K562 (cell line): ENCODE measurements around the gene ARHGAP26. TPM values are rescaled to one million over a fixed set of nuclear protein-coding genes. Genes with fewer than 3 reads are reported as not detected.
A peak's percentile ranks its signal among the peaks of the same experiment; 100 is the strongest.

Experiments used
- ATAC-seq: fragments of 200-7000 bp; cut with Tn5 transposase; 3 replicates; pipeline ENCODE4 v1.9.1; 2020; ENCODE audit warnings: moderate library complexity
- BruUV-seq: library from RNA; stranded (reverse); fragments of 400-500 nt; replicated peaks from 2 replicates; lab custom pipeline; 2021; lab: Mats Ljungman, UMichigan
- CTCF ChIA-PET: fragments of 300-600 bp; formaldehyde crosslinking; extraction: SDS; loops from one replicate; lab custom pipeline; 2021; ENCODE audit warnings: low intra/inter-chr PET ratio; lab: Yijun Ruan, JAX
- POLR2A ChIA-PET: fragments of 300-600, 350-650 bp; sonication (Branson Sonifier 250); formaldehyde crosslinking; extraction: SDS; loops from one replicate; lab custom pipeline; 2021; ENCODE audit warnings: antibody characterized with exemption, inconsistent platforms; lab: Yijun Ruan, JAX
- DNase-seq, 4 experiments: peaks; one replicate each; pipeline versions ENCODE4 v3.0.0 to v3.0.0-alpha.2; 2011 to 2018; ENCODE audit warnings: low spot score in 3 of 4, mixed read lengths in 3 of 4; ENCODE audit errors: extremely low read depth in 1 of 4
- FAIRE-seq: peaks from 2 replicates; lab custom pipeline; 2011; peaks lifted over from hg19 to GRCh38; lab: Jason Lieb, UNC
- H2AFZ ChIP-seq: 2 replicates; pipeline ENCODE4 v1.6.0; 2011; ENCODE audit warnings: low read depth, low read length, control low read depth, inconsistent platforms
- H3K27ac ChIP-seq: fragments of 200-600 bp; 3 replicates; pipeline ENCODE4 v1.8.0; 2011; ENCODE audit warnings: low read depth, mild to moderate bottlenecking, control low read depth, inconsistent platforms, low read length, moderate library complexity, mixed read lengths; ENCODE audit errors: extremely low read depth
- H3K27me3 ChIP-seq, 2 experiments: fragments of 300-600 bp in 1 of 2; 2 replicates in 1 of 2; 3 replicates in 1 of 2; pipeline versions ENCODE4 v1.6.0 to v1.8.0; 2011; ENCODE audit warnings: inconsistent platforms in 2 of 2, low read length in 2 of 2, mild to moderate bottlenecking in 1 of 2, mixed read lengths in 1 of 2, moderate library complexity in 1 of 2; ENCODE audit not compliant: control insufficient read depth in 2 of 2, insufficient read depth in 2 of 2
- H3K36me3 ChIP-seq: fragments of 300-600 bp; 3 replicates; pipeline ENCODE4 v1.8.0; 2011; ENCODE audit warnings: mild to moderate bottlenecking, low read length, inconsistent platforms; ENCODE audit not compliant: control insufficient read depth, insufficient read depth
- H3K4me1 ChIP-seq, 2 experiments: fragments of 200-600 bp in 1 of 2; replicated peaks in 1 of 2; 2 replicates in 1 of 2; 3 replicates in 1 of 2; pipeline versions ENCODE4 v1.5.1 to v1.8.0; 2011; ENCODE audit warnings: inconsistent platforms in 2 of 2, low read length in 2 of 2, mild to moderate bottlenecking in 1 of 2, mixed read lengths in 1 of 2, moderate library complexity in 1 of 2; ENCODE audit not compliant: control insufficient read depth in 2 of 2, insufficient read depth in 2 of 2
- H3K4me2 ChIP-seq: 2 replicates; pipeline ENCODE4 v1.6.1; 2011; ENCODE audit warnings: low read length, control low read depth, inconsistent platforms, mixed read lengths; ENCODE audit not compliant: insufficient read depth
- H3K4me3 ChIP-seq: fragments of 200-600 bp; sonication (generic), shearing (Covaris generic); 2 replicates; pipeline ENCODE4 v1.5.1; 2016; ENCODE audit warnings: control low read depth, inconsistent platforms
- H3K79me2 ChIP-seq: fragments of 200-600 bp; 3 replicates; pipeline ENCODE4 v1.8.0; 2011; ENCODE audit warnings: low read length, inconsistent platforms; ENCODE audit not compliant: control insufficient read depth, insufficient read depth
- H3K9ac ChIP-seq, 2 experiments: 2 replicates each; pipeline versions ENCODE4 v1.6.0 to v1.6.1; 2011; ENCODE audit warnings: low read depth in 2 of 2, low read length in 2 of 2, control low read depth in 1 of 2, inconsistent platforms in 1 of 2, mild to moderate bottlenecking in 1 of 2, mixed read lengths in 1 of 2; ENCODE audit not compliant: insufficient read depth in 1 of 2
- H3K9me1 ChIP-seq: one replicate; pipeline ENCODE4 v1.6.0; 2011; ENCODE audit warnings: inconsistent platforms, mild to moderate bottlenecking, low read length, moderate library complexity; ENCODE audit not compliant: control insufficient read depth, insufficient read depth
- H3K9me3 ChIP-seq: replicated peaks from 2 replicates; pipeline ENCODE4 v1.5.1; 2011; ENCODE audit warnings: low read depth, low read length, inconsistent platforms; ENCODE audit not compliant: control insufficient read depth, insufficient read depth
- H4K20me1 ChIP-seq: replicated peaks from 2 replicates; pipeline ENCODE4 v1.6.1; 2011; ENCODE audit warnings: low read length, inconsistent platforms, mixed read lengths; ENCODE audit not compliant: control insufficient read depth, insufficient read depth
- ADNP ChIP-seq: fragments of 200-800 bp; sonication (Bioruptor generic); IDR thresholded peaks from 2 replicates; pipeline ENCODE4 v1.6.1; 2016; ENCODE audit warnings: missing genetic modification characterization, missing compliant biosample characterization
- ATF1 ChIP-seq, 2 experiments: fragments of 450-650 bp in 1 of 2; IDR thresholded peaks; 2 replicates each; pipeline ENCODE4 v1.6.1; 2016; ENCODE audit warnings: missing compliant biosample characterization in 1 of 2, missing genetic modification characterization in 1 of 2
- BDP1 ChIP-seq: IDR thresholded peaks from 3 replicates; pipeline ENCODE4 v1.6.1; 2011; ENCODE audit not compliant: insufficient read length, insufficient read depth
- FOXA3 ChIP-seq, 2 experiments: fragments of 450-650 bp in 1 of 2; sonication (generic) in 1 of 2; formaldehyde crosslinking; IDR thresholded peaks in 1 of 2; conservative IDR thresholded peaks in 1 of 2; 2 replicates each; pipeline versions ENCODE4 v1.4.0 to v1.8.0; 2020 to 2022; ENCODE audit warnings: mild to moderate bottlenecking in 2 of 2, missing genetic modification reagents in 1 of 2
- HCFC1 ChIP-seq: IDR thresholded peaks from 2 replicates; pipeline ENCODE4 v1.6.1; 2012; ENCODE audit warnings: low read depth, low read length, improper control_type of control experiment
- KAT2B ChIP-seq: IDR thresholded peaks from one replicate; pipeline ENCODE4 v1.6.1; 2012; ENCODE audit warnings: low read depth, mild to moderate bottlenecking, control low read depth, inconsistent platforms, low read length, moderate library complexity
- RAD21 ChIP-seq, 2 experiments: fragments of 250-450 bp in 1 of 2; fragments of 450-650 bp in 1 of 2; sonication (Bioruptor Pico) in 1 of 2; formaldehyde crosslinking in 1 of 2; IDR thresholded peaks in 1 of 2; conservative IDR thresholded peaks in 1 of 2; 2 replicates each; pipeline versions ENCODE4 v1.4.0 to v1.8.0; 2020 to 2022; ENCODE audit warnings: mild to moderate bottlenecking in 2 of 2, moderate library complexity in 1 of 2
- SPI1 ChIP-seq: IDR thresholded peaks from 2 replicates; pipeline ENCODE4 v1.6.1; 2011; ENCODE audit warnings: low read depth, low read length, control low read depth, borderline replicate concordance
- SRF ChIP-seq, 2 experiments: fragments of 250-450, 450-650 bp in 1 of 2; sonication (Bioruptor Pico) in 1 of 2; sonication (generic) in 1 of 2; formaldehyde crosslinking; IDR thresholded peaks; 2 replicates each; pipeline versions ENCODE4 v1.5.0 to v1.5.1; 2020 to 2022; ENCODE audit warnings: mild to moderate bottlenecking in 1 of 2, missing genetic modification reagents in 1 of 2
- TAF15 ChIP-seq: fragments of 200-400 bp; formaldehyde crosslinking; IDR thresholded peaks from 2 replicates; pipeline ENCODE4 v1.6.1; 2017; ENCODE audit warnings: mild to moderate bottlenecking, low read depth, low read length, moderate library complexity
- ZKSCAN1 ChIP-seq: fragments of 150-350 bp; IDR thresholded peaks from 2 replicates; pipeline ENCODE4 v1.6.1; 2016; ENCODE audit warnings: low read depth, low read length
- ZNF134 ChIP-seq: fragments of 250-450 bp; sonication (Bioruptor Pico); conservative IDR thresholded peaks from 2 replicates; pipeline ENCODE4 v1.4.0; 2020
- ZNF766 ChIP-seq: fragments of 200-800 bp; sonication (Bioruptor generic); conservative IDR thresholded peaks from 2 replicates; pipeline ENCODE4 v1.6.1; 2016; ENCODE audit warnings: missing genetic modification characterization, missing compliant biosample characterization
- WGBS: fragments of 100-300 bp; shearing (Covaris generic); methylation state at CpG from one replicate; pipeline ENCODE4 v1.1.6; 2016; ENCODE audit warnings: low coverage, mixed read lengths; ENCODE audit not compliant: insufficient coverage; ENCODE audit errors: missing lambda C conversion rate; 5-methylcytosine and 5-hydroxymethylcytosine counted together
- in situ Hi-C: fragments of 300-500 bp; cut with MboI; formaldehyde crosslinking; loops from 4 replicates; pipeline ENCODE4 v1.15.0; 2018; ENCODE audit warnings: inconsistent platforms, mixed read lengths
- intact Hi-C: fragments of 100-400 bp; cut with micrococcal nuclease; formaldehyde crosslinking; loops from 2 replicates; pipeline ENCODE4 v1.14.2; 2022
- polyA plus RNA-seq, 8 experiments: library from polyadenylated mRNA; depleted of rRNA in 4 of 8; stranded (reverse) in 5 of 8; unstranded in 3 of 8; fragments of >200 nt; fragmentation: Nextera tagmentation in 2 of 8; fragmentation: Illumina TruSeq in 1 of 8; extraction: Ambion mirVana in 2 of 8; extraction: Trizol in 1 of 8; gene quantifications; 2 replicates each; pipeline versions ENCODE4 v1.2.1 to v1.2.3, GENCODE V29; 2011 to 2014; ENCODE audit warnings: inconsistent platforms in 1 of 8, missing spikeins in 1 of 8
- total RNA-seq, 7 experiments: library from RNA; depleted of rRNA in 6 of 7; stranded (reverse); fragments of >200 nt in 6 of 7; fragmentation: Illumina TruSeq in 2 of 7; extraction: Trizol in 2 of 7; gene quantifications; 2 replicates each; pipeline versions ENCODE4 v1.2.1 to v1.2.3, GENCODE V29; 2011 to 2021; ENCODE audit warnings: low replicate concordance in 1 of 7
- TF ChIP-seq, protein P1 (sequence below), 3 experiments: IDR thresholded peaks in 2 of 3; conservative IDR thresholded peaks in 1 of 3; 2 replicates each; pipeline ENCODE4 v1.5.1; 2011 to 2012; ENCODE audit warnings: low read length in 3 of 3, mild to moderate bottlenecking in 3 of 3, control low read depth in 2 of 3, improper control_type of control experiment in 1 of 3, inconsistent platforms in 1 of 3, low read depth in 1 of 3, mixed read lengths in 1 of 3, moderate library complexity in 1 of 3; ENCODE audit not compliant: insufficient read depth in 2 of 3
- TF ChIP-seq, protein P2 (sequence below): fragments of 450-650 bp; formaldehyde crosslinking; IDR thresholded peaks from 2 replicates; pipeline ENCODE4 v1.4.0; 2020; ENCODE audit warnings: mild to moderate bottlenecking, moderate library complexity

Gene ARHGAP26
- total and polyA plus RNA-seq, 9 of the 15 experiments (the other 6 are each of a cell fraction or from before 2014, with no cell fraction given), result 0.13 to 1.1 (median 0.55) TPM

DNA sequence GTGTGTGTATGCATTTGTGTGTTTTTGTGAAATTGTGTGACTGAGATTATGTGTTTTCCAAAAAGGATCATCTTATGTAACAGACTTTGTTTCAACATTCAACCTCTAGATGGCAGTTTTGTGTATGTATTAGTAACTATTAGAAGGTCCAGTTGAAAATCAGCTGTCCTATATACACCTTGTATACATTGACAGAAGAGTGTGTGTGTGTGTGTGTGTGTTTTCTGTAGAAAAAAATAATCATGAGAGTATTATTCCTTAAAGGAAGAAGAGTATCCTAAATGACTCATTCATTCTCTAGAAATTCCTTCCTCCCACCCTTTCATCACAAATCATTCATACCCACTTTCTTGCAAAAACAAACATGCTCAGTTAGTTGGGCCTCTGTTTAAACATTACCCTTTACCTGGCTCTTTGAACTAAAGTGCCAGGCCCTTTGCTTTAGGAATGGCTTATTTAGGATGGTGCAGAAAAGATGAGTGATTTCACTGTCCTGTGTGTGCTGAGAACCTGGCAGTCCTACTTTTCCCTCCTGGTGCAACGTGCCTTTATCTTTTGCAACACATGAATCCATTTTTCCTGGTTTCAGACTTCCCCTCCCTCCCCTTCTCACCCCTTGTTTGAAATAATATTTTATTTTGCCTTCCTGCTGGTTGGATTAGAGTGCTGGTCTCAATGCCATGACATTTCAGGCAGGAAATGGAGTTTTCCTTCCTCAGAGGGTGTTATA is 152.2 kb downstream of the ARHGAP26 start (continued):
- TF ChIP-seq TAF15 (no peak), KAT2B (no peak), SRF (CRISPR knock-in tag; IDR thresholded peaks at IDR 0.05) (no peak)

DNA sequence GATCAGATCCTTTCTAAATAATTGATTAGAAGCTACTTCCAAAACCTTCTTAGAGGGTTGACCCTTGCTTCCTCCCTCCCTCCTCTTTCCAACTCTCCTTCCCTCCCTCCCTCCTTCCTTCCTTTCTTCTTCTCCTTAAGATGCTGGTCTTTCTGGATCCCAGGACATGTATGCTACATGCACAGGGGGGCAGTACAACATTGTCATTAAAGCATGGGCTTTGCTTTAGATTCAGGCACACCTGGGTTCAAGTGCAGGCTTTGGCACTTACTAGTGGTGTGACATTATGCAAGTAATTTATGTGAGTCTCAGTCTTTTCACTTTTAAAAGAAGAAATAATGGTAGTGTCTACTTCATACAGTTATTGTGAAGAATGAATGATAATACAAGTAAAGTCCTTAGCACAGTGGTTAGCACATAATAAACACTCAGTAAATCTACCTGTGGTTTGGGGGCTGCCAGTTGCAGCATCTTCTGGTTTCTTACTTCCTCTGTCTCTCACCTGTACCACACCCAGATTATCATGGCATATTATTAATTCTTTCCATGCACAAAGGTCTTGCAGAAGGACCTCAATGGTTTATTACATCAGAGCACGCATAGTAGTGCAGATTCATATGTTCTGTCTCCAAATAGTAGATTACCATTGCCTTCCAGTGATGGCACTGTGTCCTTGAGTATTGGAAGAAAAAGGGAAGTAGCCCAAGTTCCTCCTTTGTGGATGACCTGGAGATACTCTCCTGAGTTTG is 154.1 kb downstream of the ARHGAP26 start:
- no peak overlapping the region for H3K4me3 ChIP-seq
- H3K4me1 ChIP-seq, result no peaks in the 10 kb centered on the region
- BruUV-seq, result no TSS peak
- H3K4me2 ChIP-seq, result no peak overlapping the region
- 0% methylated on average over 1 of the region's 1 CpG for WGBS
- in situ Hi-C loops, result loop anchor here (10.0 kb wide), 1 partner anchor 900 kb away; no protein-coding TSS in a partner anchor
- H3K9me1 ChIP-seq, result no peaks in the 10 kb centered on the region
- H3K9me3 ChIP-seq, result no peaks in the 10 kb centered on the region
- H3K79me2 ChIP-seq, result no peaks in the 10 kb centered on the region
- ChIA-PET CTCF (interaction anchor here (1.1 kb wide), 1 partner anchor 901 kb away, joined by 5 read pairs; no protein-coding TSS in a partner anchor), POLR2A (no interaction called here)
- H3K27ac ChIP-seq, result no peak overlapping the region
- ATAC-seq (0 out of 3 replicates have a peak, but pooled peaks have one; percentile 31), DNase-seq (no peak), FAIRE-seq (no peak)
- H4K20me1 ChIP-seq, result no peaks in the 10 kb centered on the region
- no peaks in the 10 kb centered on the region; a peak in 1 of 5 replicates for H3K27me3 ChIP-seq
- H2AFZ ChIP-seq, result no peak overlapping the region
- H3K9ac ChIP-seq, result no peak overlapping the region
- intact Hi-C loops, result loop anchor here (5.0 kb wide), 1 partner anchor 1263 kb away; no protein-coding TSS in a partner anchor
- no peaks in the 10 kb centered on the region for H3K36me3 ChIP-seq
- TF ChIP-seq ZNF134 (CRISPR knock-in tag) (no peak), FOXA3 (CRISPR knock-in tag; conservative IDR thresholded peaks at IDR 0.05 in 1 of 2, IDR thresholded peaks at IDR 0.05 in 1 of 2) (no peak), RAD21 (CRISPR knock-in tag; conservative IDR thresholded peaks at IDR 0.05 in 1 of 2, IDR thresholded peaks at IDR 0.05 in 1 of 2) (peak; percentile 54 to 64), ZNF766 (no peak), SPI1 (peak; percentile 17; the same call in 1 of the 2 replicates), BDP1 (no peak), ATF1 (CRISPR knock-in tag; IDR thresholded peaks at IDR 0.05) (no peak), ATF1 (tag; IDR thresholded peaks at IDR 0.05) (no peak), HCFC1 (no peak), ZKSCAN1 (no peak), ADNP (no peak)
- TF ChIP-seq, protein P1, sequence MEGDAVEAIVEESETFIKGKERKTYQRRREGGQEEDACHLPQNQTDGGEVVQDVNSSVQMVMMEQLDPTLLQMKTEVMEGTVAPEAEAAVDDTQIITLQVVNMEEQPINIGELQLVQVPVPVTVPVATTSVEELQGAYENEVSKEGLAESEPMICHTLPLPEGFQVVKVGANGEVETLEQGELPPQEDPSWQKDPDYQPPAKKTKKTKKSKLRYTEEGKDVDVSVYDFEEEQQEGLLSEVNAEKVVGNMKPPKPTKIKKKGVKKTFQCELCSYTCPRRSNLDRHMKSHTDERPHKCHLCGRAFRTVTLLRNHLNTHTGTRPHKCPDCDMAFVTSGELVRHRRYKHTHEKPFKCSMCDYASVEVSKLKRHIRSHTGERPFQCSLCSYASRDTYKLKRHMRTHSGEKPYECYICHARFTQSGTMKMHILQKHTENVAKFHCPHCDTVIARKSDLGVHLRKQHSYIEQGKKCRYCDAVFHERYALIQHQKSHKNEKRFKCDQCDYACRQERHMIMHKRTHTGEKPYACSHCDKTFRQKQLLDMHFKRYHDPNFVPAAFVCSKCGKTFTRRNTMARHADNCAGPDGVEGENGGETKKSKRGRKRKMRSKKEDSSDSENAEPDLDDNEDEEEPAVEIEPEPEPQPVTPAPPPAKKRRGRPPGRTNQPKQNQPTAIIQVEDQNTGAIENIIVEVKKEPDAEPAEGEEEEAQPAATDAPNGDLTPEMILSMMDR (IDR thresholded peaks at IDR 0.05 in 2 of 3, conservative IDR thresholded peaks at IDR 0.05 in 1 of 3; ENCODE audit: insufficient read depth in 2 of 3, low read depth in 1 of 3, low read length in 3 of 3), result peak; percentile 9 to 22 (median 19); a peak in 3 of 6 replicates
- TF ChIP-seq, protein P2, sequence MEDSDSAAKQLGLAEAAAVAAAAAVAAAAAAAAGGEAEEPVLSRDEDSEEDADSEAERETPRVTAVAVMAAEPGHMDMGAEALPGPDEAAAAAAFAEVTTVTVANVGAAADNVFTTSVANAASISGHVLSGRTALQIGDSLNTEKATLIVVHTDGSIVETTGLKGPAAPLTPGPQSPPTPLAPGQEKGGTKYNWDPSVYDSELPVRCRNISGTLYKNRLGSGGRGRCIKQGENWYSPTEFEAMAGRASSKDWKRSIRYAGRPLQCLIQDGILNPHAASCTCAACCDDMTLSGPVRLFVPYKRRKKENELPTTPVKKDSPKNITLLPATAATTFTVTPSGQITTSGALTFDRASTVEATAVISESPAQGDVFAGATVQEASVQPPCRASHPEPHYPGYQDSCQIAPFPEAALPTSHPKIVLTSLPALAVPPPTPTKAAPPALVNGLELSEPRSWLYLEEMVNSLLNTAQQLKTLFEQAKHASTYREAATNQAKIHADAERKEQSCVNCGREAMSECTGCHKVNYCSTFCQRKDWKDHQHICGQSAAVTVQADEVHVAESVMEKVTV (CRISPR knock-in tag), result 0 out of 2 replicates have a peak, but pooled peaks have one; percentile 23
